ENCODE results near the gene UQCC3. TPM values are rescaled to one million over a fixed set of nuclear protein-coding genes. Genes with fewer than 3 reads are reported as not detected.

The UQCC3 gene
- total and polyA plus RNA-seq, 2 of the 13 experiments (the other 11 are each of a cell fraction or from before 2014, with no cell fraction given) = 7.7 to 16.0 TPM

DNA sequence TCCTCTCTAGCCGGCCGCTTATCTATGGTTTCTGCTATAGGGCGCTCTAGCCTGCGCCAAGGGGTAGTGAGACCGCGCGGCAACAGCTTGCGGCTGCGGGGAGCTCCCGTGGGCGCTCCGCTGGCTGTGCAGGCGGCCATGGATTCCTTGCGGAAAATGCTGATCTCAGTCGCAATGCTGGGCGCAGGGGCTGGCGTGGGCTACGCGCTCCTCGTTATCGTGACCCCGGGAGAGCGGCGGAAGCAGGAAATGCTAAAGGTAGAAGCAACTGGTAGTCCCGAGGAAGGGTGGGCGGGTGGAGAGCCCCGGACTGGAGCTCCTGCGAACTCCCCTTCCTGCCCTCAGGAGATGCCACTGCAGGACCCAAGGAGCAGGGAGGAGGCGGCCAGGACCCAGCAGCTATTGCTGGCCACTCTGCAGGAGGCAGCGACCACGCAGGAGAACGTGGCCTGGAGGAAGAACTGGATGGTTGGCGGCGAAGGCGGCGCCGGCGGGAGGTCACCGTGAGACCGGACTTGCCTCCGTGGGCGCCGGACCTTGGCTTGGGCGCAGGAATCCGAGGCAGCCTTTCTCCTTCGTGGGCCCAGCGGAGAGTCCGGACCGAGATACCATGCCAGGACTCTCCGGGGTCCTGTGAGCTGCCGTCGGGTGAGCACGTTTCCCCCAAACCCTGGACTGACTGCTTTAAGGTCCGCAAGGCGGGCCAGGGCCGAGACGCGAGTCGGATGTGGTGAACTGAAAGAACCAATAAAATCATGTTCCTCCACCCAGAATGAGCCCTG lies at the start of gene UQCC3, which contains the start of gene LBHD1 (continued):
- TF ChIP-seq, protein P1, sequence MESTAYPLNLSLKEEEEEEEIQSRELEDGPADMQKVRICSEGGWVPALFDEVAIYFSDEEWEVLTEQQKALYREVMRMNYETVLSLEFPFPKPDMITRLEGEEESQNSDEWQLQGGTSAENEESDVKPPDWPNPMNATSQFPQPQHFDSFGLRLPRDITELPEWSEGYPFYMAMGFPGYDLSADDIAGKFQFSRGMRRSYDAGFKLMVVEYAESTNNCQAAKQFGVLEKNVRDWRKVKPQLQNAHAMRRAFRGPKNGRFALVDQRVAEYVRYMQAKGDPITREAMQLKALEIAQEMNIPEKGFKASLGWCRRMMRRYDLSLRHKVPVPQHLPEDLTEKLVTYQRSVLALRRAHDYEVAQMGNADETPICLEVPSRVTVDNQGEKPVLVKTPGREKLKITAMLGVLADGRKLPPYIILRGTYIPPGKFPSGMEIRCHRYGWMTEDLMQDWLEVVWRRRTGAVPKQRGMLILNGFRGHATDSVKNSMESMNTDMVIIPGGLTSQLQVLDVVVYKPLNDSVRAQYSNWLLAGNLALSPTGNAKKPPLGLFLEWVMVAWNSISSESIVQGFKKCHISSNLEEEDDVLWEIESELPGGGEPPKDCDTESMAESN (CRISPR knock-in tag; conservative IDR thresholded peaks at IDR 0.05) = peak; percentile 88
- TF ChIP-seq ISX (CRISPR knock-in tag; conservative IDR thresholded peaks at IDR 0.05) = no peak
- TF ChIP-seq ARNTL (CRISPR knock-in tag; IDR thresholded peaks at IDR 0.05) = peak; percentile 21
- TF ChIP-seq FOXK2 (IDR thresholded peaks at IDR 0.05) = no peak
- no peak for TF ChIP-seq KLF11 (CRISPR knock-in tag; IDR thresholded peaks at IDR 0.05)
- TF ChIP-seq ZNF775 (CRISPR knock-in tag; IDR thresholded peaks at IDR 0.05; ENCODE audit: borderline replicate concordance) = no peak
- no peak for TF ChIP-seq FOXM1 (CRISPR knock-in tag; IDR thresholded peaks at IDR 0.05)
- no peak for TF ChIP-seq CEBPG (CRISPR knock-in tag; IDR thresholded peaks at IDR 0.05)
- TF ChIP-seq, protein P2, sequence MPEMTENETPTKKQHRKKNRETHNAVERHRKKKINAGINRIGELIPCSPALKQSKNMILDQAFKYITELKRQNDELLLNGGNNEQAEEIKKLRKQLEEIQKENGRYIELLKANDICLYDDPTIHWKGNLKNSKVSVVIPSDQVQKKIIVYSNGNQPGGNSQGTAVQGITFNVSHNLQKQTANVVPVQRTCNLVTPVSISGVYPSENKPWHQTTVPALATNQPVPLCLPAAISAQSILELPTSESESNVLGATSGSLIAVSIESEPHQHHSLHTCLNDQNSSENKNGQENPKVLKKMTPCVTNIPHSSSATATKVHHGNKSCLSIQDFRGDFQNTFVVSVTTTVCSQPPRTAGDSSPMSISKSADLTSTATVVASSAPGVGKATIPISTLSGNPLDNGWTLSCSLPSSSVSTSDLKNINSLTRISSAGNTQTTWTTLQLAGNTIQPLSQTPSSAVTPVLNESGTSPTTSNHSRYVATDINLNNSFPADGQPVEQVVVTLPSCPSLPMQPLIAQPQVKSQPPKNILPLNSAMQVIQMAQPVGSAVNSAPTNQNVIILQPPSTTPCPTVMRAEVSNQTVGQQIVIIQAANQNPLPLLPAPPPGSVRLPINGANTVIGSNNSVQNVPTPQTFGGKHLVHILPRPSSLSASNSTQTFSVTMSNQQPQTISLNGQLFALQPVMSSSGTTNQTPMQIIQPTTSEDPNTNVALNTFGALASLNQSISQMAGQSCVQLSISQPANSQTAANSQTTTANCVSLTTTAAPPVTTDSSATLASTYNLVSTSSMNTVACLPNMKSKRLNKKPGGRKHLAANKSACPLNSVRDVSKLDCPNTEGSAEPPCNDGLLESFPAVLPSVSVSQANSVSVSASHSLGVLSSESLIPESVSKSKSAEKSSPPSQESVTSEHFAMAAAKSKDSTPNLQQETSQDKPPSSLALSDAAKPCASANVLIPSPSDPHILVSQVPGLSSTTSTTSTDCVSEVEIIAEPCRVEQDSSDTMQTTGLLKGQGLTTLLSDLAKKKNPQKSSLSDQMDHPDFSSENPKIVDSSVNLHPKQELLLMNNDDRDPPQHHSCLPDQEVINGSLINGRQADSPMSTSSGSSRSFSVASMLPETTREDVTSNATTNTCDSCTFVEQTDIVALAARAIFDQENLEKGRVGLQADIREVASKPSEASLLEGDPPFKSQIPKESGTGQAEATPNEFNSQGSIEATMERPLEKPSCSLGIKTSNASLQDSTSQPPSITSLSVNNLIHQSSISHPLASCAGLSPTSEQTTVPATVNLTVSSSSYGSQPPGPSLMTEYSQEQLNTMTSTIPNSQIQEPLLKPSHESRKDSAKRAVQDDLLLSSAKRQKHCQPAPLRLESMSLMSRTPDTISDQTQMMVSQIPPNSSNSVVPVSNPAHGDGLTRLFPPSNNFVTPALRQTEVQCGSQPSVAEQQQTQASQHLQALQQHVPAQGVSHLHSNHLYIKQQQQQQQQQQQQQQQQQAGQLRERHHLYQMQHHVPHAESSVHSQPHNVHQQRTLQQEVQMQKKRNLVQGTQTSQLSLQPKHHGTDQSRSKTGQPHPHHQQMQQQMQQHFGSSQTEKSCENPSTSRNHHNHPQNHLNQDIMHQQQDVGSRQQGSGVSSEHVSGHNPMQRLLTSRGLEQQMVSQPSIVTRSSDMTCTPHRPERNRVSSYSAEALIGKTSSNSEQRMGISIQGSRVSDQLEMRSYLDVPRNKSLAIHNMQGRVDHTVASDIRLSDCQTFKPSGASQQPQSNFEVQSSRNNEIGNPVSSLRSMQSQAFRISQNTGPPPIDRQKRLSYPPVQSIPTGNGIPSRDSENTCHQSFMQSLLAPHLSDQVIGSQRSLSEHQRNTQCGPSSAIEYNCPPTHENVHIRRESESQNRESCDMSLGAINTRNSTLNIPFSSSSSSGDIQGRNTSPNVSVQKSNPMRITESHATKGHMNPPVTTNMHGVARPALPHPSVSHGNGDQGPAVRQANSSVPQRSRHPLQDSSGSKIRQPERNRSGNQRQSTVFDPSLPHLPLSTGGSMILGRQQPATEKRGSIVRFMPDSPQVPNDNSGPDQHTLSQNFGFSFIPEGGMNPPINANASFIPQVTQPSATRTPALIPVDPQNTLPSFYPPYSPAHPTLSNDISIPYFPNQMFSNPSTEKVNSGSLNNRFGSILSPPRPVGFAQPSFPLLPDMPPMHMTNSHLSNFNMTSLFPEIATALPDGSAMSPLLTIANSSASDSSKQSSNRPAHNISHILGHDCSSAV (CRISPR knock-in tag; IDR thresholded peaks at IDR 0.05; ENCODE audit: borderline replicate concordance) = no peak
- no peak for TF ChIP-seq NFRKB (IDR thresholded peaks at IDR 0.05)
- TF ChIP-seq, protein P3, sequence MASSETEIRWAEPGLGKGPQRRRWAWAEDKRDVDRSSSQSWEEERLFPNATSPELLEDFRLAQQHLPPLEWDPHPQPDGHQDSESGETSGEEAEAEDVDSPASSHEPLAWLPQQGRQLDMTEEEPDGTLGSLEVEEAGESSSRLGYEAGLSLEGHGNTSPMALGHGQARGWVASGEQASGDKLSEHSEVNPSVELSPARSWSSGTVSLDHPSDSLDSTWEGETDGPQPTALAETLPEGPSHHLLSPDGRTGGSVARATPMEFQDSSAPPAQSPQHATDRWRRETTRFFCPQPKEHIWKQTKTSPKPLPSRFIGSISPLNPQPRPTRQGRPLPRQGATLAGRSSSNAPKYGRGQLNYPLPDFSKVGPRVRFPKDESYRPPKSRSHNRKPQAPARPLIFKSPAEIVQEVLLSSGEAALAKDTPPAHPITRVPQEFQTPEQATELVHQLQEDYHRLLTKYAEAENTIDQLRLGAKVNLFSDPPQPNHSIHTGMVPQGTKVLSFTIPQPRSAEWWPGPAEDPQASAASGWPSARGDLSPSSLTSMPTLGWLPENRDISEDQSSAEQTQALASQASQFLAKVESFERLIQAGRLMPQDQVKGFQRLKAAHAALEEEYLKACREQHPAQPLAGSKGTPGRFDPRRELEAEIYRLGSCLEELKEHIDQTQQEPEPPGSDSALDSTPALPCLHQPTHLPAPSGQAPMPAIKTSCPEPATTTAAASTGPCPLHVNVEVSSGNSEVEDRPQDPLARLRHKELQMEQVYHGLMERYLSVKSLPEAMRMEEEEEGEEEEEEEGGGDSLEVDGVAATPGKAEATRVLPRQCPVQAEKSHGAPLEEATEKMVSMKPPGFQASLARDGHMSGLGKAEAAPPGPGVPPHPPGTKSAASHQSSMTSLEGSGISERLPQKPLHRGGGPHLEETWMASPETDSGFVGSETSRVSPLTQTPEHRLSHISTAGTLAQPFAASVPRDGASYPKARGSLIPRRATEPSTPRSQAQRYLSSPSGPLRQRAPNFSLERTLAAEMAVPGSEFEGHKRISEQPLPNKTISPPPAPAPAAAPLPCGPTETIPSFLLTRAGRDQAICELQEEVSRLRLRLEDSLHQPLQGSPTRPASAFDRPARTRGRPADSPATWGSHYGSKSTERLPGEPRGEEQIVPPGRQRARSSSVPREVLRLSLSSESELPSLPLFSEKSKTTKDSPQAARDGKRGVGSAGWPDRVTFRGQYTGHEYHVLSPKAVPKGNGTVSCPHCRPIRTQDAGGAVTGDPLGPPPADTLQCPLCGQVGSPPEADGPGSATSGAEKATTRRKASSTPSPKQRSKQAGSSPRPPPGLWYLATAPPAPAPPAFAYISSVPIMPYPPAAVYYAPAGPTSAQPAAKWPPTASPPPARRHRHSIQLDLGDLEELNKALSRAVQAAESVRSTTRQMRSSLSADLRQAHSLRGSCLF (CRISPR knock-in tag; IDR thresholded peaks at IDR 0.05; ENCODE audit: borderline replicate concordance) = no peak
- peak; percentile 87; the same call in 1 of the 2 replicates for TF ChIP-seq NFE2L1 (CRISPR knock-in tag; IDR thresholded peaks at IDR 0.05; ENCODE audit: borderline replicate concordance)
- no peak for TF ChIP-seq TCF7L2 (IDR thresholded peaks at IDR 0.05; ENCODE audit: low read depth, low read length)
- peak; percentile 84 for TF ChIP-seq AGO2 (optimal IDR thresholded peaks at IDR 0.05; ENCODE audit: low read depth, low read length)
- TF ChIP-seq ZSCAN25 (CRISPR knock-in tag; IDR thresholded peaks at IDR 0.05) = peak; percentile 7; the same call in 1 of the 2 replicates
